HCT116 (cell line): ENCODE results near the gene COPS2.

ENCODE experiments used
- EGR1 ChIP-seq: IDR thresholded peaks from 2 replicates; pipeline ENCODE4 v1.6.1; 2012; ENCODE audit warnings: low read depth
- POLR2AphosphoS5 ChIP-seq: IDR thresholded peaks from 2 replicates; pipeline ENCODE4 v1.6.1; 2011; ENCODE audit warnings: mild to moderate bottlenecking, low read depth, low read length, moderate library complexity
- ZNF274 ChIP-seq: fragments of 200-500 bp; sonication (Bioruptor generic); IDR thresholded peaks from 2 replicates; pipeline ENCODE4 v1.6.1; 2014; ENCODE audit warnings: mild to moderate bottlenecking, low read depth, low read length, inconsistent platforms
- TF ChIP-seq, protein P1 (sequence below), 3 experiments: fragments of 200-600 bp in 1 of 3; sonication (generic) in 1 of 3; IDR thresholded peaks in 2 of 3; conservative IDR thresholded peaks in 1 of 3; 2 replicates each; pipeline ENCODE4 v1.5.1; 2012 to 2017; ENCODE audit warnings: low read depth in 2 of 3, low read length in 2 of 3, antibody characterized with exemption in 1 of 3, borderline replicate concordance in 1 of 3, control low read depth in 1 of 3, mild to moderate bottlenecking in 1 of 3, mixed read lengths in 1 of 3, mixed run types in 1 of 3, moderate library complexity in 1 of 3; ENCODE audit not compliant: insufficient read depth in 1 of 3
- TF ChIP-seq, protein P2 (sequence below): IDR thresholded peaks from 2 replicates; pipeline ENCODE4 v1.6.1; 2011; ENCODE audit warnings: mild to moderate bottlenecking, low read length, moderate library complexity; ENCODE audit not compliant: insufficient replicate concordance; ENCODE audit errors: extremely low read depth

DNA sequence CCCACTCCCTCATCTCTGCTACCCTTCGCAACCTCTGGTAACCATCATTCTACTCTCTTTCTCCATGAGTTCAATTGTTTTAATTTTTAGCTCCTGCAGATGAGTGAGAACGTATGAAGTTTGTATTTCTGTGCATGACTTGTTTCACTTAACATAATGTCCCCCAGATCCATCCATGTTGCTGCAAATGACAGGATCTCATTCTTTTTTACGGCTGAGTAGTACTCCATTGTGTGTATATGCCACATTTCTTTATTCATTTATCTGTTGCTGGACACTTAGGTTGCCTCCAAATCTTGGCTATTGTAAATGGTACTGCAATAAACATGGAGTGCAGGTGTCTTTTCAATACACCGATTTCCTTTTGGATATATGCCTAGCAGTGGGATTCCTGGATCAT, 26.7 kb upstream of the COPS2 start:
- TF ChIP-seq, protein P1, sequence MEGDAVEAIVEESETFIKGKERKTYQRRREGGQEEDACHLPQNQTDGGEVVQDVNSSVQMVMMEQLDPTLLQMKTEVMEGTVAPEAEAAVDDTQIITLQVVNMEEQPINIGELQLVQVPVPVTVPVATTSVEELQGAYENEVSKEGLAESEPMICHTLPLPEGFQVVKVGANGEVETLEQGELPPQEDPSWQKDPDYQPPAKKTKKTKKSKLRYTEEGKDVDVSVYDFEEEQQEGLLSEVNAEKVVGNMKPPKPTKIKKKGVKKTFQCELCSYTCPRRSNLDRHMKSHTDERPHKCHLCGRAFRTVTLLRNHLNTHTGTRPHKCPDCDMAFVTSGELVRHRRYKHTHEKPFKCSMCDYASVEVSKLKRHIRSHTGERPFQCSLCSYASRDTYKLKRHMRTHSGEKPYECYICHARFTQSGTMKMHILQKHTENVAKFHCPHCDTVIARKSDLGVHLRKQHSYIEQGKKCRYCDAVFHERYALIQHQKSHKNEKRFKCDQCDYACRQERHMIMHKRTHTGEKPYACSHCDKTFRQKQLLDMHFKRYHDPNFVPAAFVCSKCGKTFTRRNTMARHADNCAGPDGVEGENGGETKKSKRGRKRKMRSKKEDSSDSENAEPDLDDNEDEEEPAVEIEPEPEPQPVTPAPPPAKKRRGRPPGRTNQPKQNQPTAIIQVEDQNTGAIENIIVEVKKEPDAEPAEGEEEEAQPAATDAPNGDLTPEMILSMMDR (IDR thresholded peaks at IDR 0.05 in 2 of 3, conservative IDR thresholded peaks at IDR 0.05 in 1 of 3; ENCODE audit: borderline replicate concordance in 1 of 3, insufficient read depth in 1 of 3, low read depth in 2 of 3, low read length in 2 of 3) = no peak
- no peak for TF ChIP-seq EGR1
- TF ChIP-seq POLR2AphosphoS5 = no peak
- no peak for TF ChIP-seq ZNF274
- TF ChIP-seq, protein P2, sequence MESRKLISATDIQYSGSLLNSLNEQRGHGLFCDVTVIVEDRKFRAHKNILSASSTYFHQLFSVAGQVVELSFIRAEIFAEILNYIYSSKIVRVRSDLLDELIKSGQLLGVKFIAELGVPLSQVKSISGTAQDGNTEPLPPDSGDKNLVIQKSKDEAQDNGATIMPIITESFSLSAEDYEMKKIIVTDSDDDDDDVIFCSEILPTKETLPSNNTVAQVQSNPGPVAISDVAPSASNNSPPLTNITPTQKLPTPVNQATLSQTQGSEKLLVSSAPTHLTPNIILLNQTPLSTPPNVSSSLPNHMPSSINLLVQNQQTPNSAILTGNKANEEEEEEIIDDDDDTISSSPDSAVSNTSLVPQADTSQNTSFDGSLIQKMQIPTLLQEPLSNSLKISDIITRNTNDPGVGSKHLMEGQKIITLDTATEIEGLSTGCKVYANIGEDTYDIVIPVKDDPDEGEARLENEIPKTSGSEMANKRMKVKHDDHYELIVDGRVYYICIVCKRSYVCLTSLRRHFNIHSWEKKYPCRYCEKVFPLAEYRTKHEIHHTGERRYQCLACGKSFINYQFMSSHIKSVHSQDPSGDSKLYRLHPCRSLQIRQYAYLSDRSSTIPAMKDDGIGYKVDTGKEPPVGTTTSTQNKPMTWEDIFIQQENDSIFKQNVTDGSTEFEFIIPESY = no peak
